Endothelial cell of umbilical vein (primary cell): ENCODE results near the gene CSF3. TPM values are rescaled to one million over a fixed set of nuclear protein-coding genes. Genes with fewer than 3 reads are reported as not detected.

Experiments used
- BruUV-seq: library from RNA; stranded (reverse); fragments of 400-500 nt; replicated peaks from 2 replicates; lab custom pipeline; 2021; lab: Mats Ljungman, UMichigan
- CTCF ChIA-PET: fragments of 300-600, 350-600 bp; sonication (Branson Sonifier 250); formaldehyde crosslinking; loops from one replicate; lab custom pipeline; 2021; ENCODE audit warnings: antibody characterized with exemption, inconsistent platforms; lab: Charles Lee
- POLR2A ChIA-PET: fragments of 300-600, 350-600 bp; sonication (Branson Sonifier 250); formaldehyde crosslinking; loops from one replicate; lab custom pipeline; 2021; ENCODE audit warnings: antibody characterized with exemption, inconsistent platforms; lab: Charles Lee
- DNase-seq: peaks from one replicate; pipeline ENCODE4 v3.0.0-alpha.2; 2011; ENCODE audit warnings: low read depth, low spot score
- FAIRE-seq: peaks from 2 replicates; lab custom pipeline; 2011; peaks lifted over from hg19 to GRCh38; lab: Jason Lieb, UNC
- H2AFZ ChIP-seq: 2 replicates; pipeline ENCODE4 v1.6.0; 2012; ENCODE audit warnings: low read depth, low read length, control low read depth, inconsistent platforms
- H3K27ac ChIP-seq: 2 replicates; pipeline ENCODE4 v1.5.1; 2011; ENCODE audit warnings: low read depth, mild to moderate bottlenecking, control low read depth, low read length, moderate library complexity; ENCODE audit not compliant: insufficient read depth
- H3K27me3 ChIP-seq, 2 experiments: 2 replicates each; pipeline versions ENCODE4 v1.6.0 to v1.6.1; 2011; ENCODE audit warnings: low read length in 2 of 2, mixed read lengths in 1 of 2; ENCODE audit not compliant: control insufficient read depth in 2 of 2, insufficient read depth in 2 of 2
- H3K36me3 ChIP-seq, 2 experiments: 2 replicates in 1 of 2; 3 replicates in 1 of 2; pipeline ENCODE4 v1.5.1; 2011; ENCODE audit warnings: low read length in 2 of 2, mild to moderate bottlenecking in 1 of 2, moderate library complexity in 1 of 2; ENCODE audit not compliant: control insufficient read depth in 2 of 2, insufficient read depth in 2 of 2; ENCODE audit errors: extremely low read depth in 1 of 2
- H3K4me1 ChIP-seq: 3 replicates; pipeline ENCODE4 v1.5.1; 2011; ENCODE audit warnings: mild to moderate bottlenecking, low read length; ENCODE audit not compliant: control insufficient read depth, insufficient read depth; ENCODE audit errors: extremely low read depth
- H3K4me2 ChIP-seq: 2 replicates; pipeline ENCODE4 v1.6.1; 2011; ENCODE audit warnings: low read length, control low read depth, mixed read lengths; ENCODE audit not compliant: insufficient read depth
- H3K4me3 ChIP-seq, 3 experiments: fragments of 200-600 bp in 1 of 3; sonication (generic), shearing (Covaris generic) in 1 of 3; replicated peaks in 1 of 3; 2 replicates each; pipeline ENCODE4 v1.5.1; 2011 to 2016; ENCODE audit warnings: control low read depth in 3 of 3, low read length in 3 of 3, mild to moderate bottlenecking in 2 of 3, inconsistent platforms in 1 of 3, low read depth in 1 of 3, moderate library complexity in 1 of 3; ENCODE audit not compliant: insufficient read depth in 1 of 3
- H3K79me2 ChIP-seq: 2 replicates; pipeline ENCODE4 v1.6.0; 2012; ENCODE audit warnings: low read length, inconsistent platforms; ENCODE audit not compliant: control insufficient read depth, insufficient read depth
- H3K9ac ChIP-seq: replicated peaks from 2 replicates; pipeline ENCODE3; 2011; ENCODE audit warnings: low read length, control low read depth; ENCODE audit not compliant: insufficient read depth; ENCODE audit errors: extremely low read depth
- H3K9me1 ChIP-seq: replicated peaks from 3 replicates; pipeline ENCODE4 v1.6.0; 2011; ENCODE audit warnings: mild to moderate bottlenecking, low read length; ENCODE audit not compliant: control insufficient read depth, insufficient read depth; ENCODE audit errors: extremely low read depth
- H3K9me3 ChIP-seq: replicated peaks from 2 replicates; pipeline ENCODE4 v1.5.1; 2012; ENCODE audit warnings: low read length, inconsistent platforms; ENCODE audit not compliant: control insufficient read depth, insufficient read depth
- H4K20me1 ChIP-seq: replicated peaks from 2 replicates; pipeline ENCODE3; 2011; ENCODE audit warnings: mild to moderate bottlenecking, low read length; ENCODE audit not compliant: control insufficient read depth, insufficient read depth; ENCODE audit errors: extremely low read depth
- CTCF ChIP-seq, 2 donors: IDR thresholded peaks; 1 replicate in 1 of 2; 2 replicates in 1 of 2; pipeline ENCODE4 v1.5.1; 2011; ENCODE audit warnings: low read length in 2 of 2, mild to moderate bottlenecking in 2 of 2, moderate library complexity in 2 of 2, control low read depth in 1 of 2, inconsistent platforms in 1 of 2, low read depth in 1 of 2; ENCODE audit not compliant: insufficient read depth in 1 of 2; ENCODE audit errors: extremely low read depth in 1 of 2
- EZH2 ChIP-seq: IDR thresholded peaks from 2 replicates; pipeline ENCODE4 v1.6.1; 2012; ENCODE audit warnings: borderline replicate concordance, low read depth, mild to moderate bottlenecking, moderate library complexity, low read length, inconsistent platforms; ENCODE audit not compliant: severe bottlenecking
- FOS ChIP-seq: IDR thresholded peaks from 2 replicates; pipeline ENCODE4 v1.6.1; 2011; ENCODE audit warnings: mild to moderate bottlenecking, low read length, moderate library complexity, borderline replicate concordance; ENCODE audit not compliant: insufficient read depth
- GATA2 ChIP-seq: IDR thresholded peaks from 2 replicates; pipeline ENCODE4 v1.7.0; 2011; ENCODE audit warnings: low read depth, mild to moderate bottlenecking, moderate library complexity, mixed read lengths, low read length; ENCODE audit not compliant: insufficient read length, insufficient read depth
- JUN ChIP-seq: IDR thresholded peaks from 2 replicates; pipeline ENCODE4 v1.6.1; 2011; ENCODE audit warnings: borderline replicate concordance, low read depth; ENCODE audit not compliant: insufficient read length, insufficient read depth
- MAX ChIP-seq: IDR thresholded peaks from 2 replicates; pipeline ENCODE4 v1.6.1; 2011; ENCODE audit not compliant: insufficient read depth, insufficient read length
- MYC ChIP-seq: IDR thresholded peaks from one replicate; pipeline ENCODE4 v1.6.1; 2011; ENCODE audit warnings: mild to moderate bottlenecking, low read depth, low read length
- POLR2A ChIP-seq: IDR thresholded peaks from 2 replicates; pipeline ENCODE4 v1.6.1; 2012; ENCODE audit warnings: low read depth, mild to moderate bottlenecking, control low read depth, low read length
- POLR2AphosphoS5 ChIP-seq: IDR thresholded peaks from 2 replicates; pipeline ENCODE4 v1.6.1; 2012; ENCODE audit warnings: low read depth, mild to moderate bottlenecking, control low read depth, low read length, moderate library complexity; ENCODE audit not compliant: insufficient read depth
- dilution Hi-C: fragments of 300-500 bp; cut with MboI; formaldehyde crosslinking; loops from one replicate; pipeline ENCODE4 v1.15.0; 2019; ENCODE audit warnings: low sequenced_read_pairs; ENCODE audit not compliant: extremely low pct_ligation_motif_present
- intact Hi-C: fragments of 100-400 bp; cut with micrococcal nuclease; formaldehyde crosslinking; loops from one replicate; pipeline ENCODE4 v1.10.0; 2022
- polyA plus RNA-seq, 4 experiments: library from polyadenylated mRNA; depleted of rRNA in 3 of 4; stranded (reverse) in 3 of 4; unstranded in 1 of 4; fragments of >200 nt; gene quantifications; 2 replicates each; pipeline versions ENCODE4 v1.2.1 to v1.2.3, GENCODE V29; 2011 to 2012; ENCODE audit warnings: missing spikeins in 1 of 4
- total RNA-seq: library from RNA; stranded (reverse); gene quantifications from 2 replicates; pipeline ENCODE4 v1.2.3, GENCODE V29; 2021

The CSF3 gene
- total and polyA plus RNA-seq, 2 donors (not counting 3 experiments of a cell fraction or from before 2014, with no cell fraction given), result 1.0 to 2.9 TPM

GRCh38 chr17:40004712-40005111 lies 10.5 kb upstream of the CSF3 start:
- Histone ChIP-seq H2AFZ (no peak overlapping the region), H3K9ac (no peak overlapping the region), H3K4me1 (no peaks in the 10 kb centered on the region), H3K9me3 (no peaks in the 10 kb centered on the region), H4K20me1 (no peaks in the 10 kb centered on the region), H3K36me3 (no peaks in the 10 kb centered on the region), H3K4me2 (no peak overlapping the region), H3K27ac (no peak overlapping the region), H3K4me3 (no peak overlapping the region), H3K27me3 (no peaks in the 10 kb centered on the region), H3K79me2 (no peaks in the 10 kb centered on the region), H3K9me1 (no peaks in the 10 kb centered on the region)
- no peak for TF ChIP-seq JUN
- no peak for TF ChIP-seq FOS
- no peak for TF ChIP-seq EZH2
- no peak for TF ChIP-seq GATA2
- TF ChIP-seq POLR2AphosphoS5, result no peak
- no peak for TF ChIP-seq MYC
- TF ChIP-seq POLR2A, result no peak
- TF ChIP-seq MAX, result no peak
- TF ChIP-seq CTCF (IDR thresholded peaks at IDR 0.05; ENCODE audit: extremely low read depth in 1 of 2, insufficient read depth in 1 of 2, low read depth in 1 of 2, low read length in 2 of 2), result no peak
- dilution Hi-C loops (no loop called here), intact Hi-C loops (no loop called here)
- FAIRE-seq, result no peak
- DNase-seq, result no peak
- ChIA-PET CTCF (interaction anchor here (1.2 kb wide), 1 partner anchor 9 kb away, joined by 4 read pairs; no protein-coding TSS in a partner anchor), POLR2A (no interaction called here)
- BruUV-seq, result no TSS peak
